H4 (cell line): ENCODE measurements around the gene YJEFN3. TPM values are rescaled to one million over a fixed set of nuclear protein-coding genes. Genes with fewer than 3 reads are reported as not detected.

Experiments used
- DNase-seq: peaks from one replicate; pipeline ENCODE4 v3.0.0-alpha.2; 2015; ENCODE audit warnings: low spot score
- total RNA-seq: library from RNA; depleted of rRNA; stranded (reverse); fragments of >200 nt; shearing (Covaris generic); gene quantifications from 2 replicates; pipeline ENCODE4 v1.2.3, GENCODE V29; 2014

The YJEFN3 gene
- total RNA-seq, 1 experiment from 2014 or later, result 0.10 TPM

DNA sequence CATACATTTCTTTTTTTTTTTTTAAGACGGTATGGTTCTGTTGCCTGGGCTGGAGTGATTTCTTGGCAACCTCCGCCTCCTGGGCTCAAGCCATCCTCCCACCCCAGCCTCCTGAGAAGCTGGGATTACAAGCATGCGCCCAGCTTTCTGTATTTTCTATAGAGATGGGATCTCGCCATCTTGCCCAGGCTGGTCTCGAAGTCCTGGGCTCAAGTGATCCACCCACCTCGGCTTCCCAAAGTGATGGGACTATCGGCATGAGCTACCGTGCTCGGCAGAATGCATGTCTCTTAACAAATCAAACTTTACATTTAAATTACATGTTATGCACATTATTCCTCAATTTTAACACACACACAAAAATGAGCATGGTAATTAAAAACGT lies 11.5 kb upstream of the YJEFN3 start:
- DNase-seq, result no peak

DNA sequence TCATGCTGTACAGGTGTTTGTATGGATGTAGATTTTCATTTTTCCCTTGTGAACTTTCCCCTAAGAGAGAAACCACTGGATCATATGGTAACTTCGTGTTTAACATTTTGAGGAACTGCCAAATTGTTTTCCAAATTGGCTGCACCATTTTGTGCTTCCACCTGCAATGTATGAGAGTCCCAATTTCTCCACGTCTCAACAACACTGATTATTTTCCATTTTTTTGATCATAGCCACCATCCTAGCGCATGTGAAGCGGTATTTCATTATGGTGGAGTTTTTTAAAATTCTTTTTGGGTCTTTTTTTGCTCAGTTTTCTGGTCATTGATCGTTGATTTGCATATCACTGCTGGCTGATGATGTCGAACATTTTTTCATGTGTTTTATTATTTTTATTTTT lies 7.7 kb upstream of the YJEFN3 start:
- DNase-seq, result no peak

DNA sequence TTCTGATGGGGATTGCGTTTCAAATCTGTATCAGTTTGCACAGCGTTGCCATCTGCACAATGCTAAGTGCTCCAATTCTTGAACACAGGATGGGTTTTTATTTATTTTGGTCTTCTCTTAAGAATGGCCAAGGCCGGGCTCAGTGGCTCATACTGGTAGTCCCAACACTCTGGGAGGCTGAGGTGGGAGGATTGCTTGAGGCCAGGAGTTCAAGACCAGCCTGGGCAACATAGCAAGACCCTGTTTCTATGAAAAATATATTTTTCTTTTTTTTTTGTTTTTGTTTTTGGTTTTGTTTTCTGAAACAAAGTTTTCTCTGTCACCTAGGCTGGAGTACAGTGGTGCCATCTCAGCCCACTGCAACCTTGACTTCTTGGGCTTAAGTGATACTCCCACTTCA lies 5.5 kb upstream of the YJEFN3 start:
- DNase-seq, result no peak

DNA sequence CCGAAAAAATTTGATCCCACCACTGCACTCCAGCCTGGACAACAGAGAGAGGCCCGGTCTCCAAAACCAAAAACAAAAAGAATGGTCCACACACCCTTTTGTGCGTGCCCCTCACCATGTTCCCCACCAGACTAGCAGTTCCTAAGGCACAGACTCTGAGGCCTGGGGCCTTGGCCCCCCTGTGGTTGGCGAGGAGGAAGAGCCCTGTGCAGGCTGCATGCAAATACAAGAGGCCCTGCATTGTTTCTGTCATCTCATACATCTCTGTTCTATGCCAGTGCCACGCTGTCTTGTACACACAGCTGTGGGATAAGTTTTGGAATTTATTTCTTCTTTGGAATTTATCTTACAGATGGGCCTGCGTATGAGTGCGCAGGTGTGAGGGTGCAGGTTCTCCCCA lies 4.7 kb upstream of the YJEFN3 start:
- no peak for DNase-seq

DNA sequence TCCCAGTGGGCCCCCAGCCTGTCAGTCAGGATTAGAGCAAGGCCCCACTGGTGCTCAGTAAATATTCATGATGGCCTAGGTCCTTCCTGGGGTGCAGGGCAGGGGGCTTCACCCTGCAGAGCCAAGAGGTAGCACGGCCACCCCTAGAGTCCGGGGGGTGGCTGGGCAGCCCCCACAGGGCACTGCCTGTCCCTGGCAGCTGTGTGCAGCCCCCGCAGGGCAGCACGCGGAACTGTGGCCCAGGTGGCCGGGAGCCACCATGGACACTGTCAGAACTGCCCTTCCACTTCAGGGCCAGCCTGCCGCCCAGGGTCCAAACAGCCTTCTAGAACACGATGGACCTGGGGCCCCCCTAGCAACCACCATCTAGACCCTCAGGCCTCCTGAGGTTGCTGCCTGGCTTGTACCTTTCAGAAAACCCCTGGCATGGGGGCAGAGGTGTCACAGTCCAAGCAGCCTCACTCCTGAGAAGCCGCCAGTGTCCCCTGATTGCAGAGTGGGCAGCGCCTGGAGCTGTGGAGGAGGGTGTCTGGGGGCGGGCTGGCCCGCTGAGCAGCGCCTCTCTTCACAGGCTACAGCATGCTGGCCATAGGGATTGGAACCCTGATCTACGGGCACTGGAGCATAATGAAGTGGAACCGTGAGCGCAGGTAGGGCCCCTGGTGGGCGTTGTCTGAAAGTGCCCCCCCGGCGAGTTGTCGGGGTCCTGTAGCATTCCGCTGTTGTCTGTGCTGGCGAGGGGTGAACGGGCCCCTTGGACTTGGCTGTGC lies 2.9 kb upstream of the YJEFN3 start:
- DNase-seq, result no peak

DNA sequence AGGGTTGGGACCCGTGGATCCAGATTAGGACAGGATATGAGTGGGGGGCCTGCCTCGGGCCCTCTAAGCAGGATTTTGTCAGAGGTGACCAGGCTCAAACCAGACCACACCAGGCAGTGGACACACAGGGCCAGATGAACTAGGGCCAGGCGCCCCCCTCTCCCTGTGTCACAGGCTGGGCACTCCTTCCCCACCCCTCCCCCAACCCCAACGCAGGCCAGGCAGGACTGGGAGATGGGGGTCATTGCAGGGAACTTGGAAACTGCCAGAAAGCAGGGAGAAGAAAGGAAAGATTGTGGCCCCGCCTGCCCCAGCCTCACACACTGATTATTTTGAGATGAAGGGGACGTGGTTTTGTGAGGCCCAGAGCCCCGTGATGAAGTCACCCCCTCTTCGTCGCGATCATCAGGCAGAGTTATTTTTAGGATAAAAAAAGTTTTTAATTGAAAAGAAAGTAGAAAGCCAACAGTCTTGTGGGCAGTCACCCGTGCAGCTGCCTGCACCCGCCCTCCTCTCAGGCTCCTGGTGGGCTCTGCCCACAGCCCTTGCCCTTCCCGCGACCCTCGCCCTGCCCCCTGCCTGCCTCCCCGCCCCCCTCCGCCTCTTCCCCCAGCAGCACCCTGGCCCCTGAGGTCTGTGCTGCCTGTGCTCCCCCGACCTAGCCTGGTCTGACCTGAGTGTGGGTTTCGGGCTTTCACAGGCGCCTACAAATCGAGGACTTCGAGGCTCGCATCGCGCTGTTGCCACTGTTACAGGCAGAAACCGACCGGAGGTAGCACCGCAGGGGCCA lies 1.9 kb upstream of the YJEFN3 start:
- DNase-seq, result no peak

DNA sequence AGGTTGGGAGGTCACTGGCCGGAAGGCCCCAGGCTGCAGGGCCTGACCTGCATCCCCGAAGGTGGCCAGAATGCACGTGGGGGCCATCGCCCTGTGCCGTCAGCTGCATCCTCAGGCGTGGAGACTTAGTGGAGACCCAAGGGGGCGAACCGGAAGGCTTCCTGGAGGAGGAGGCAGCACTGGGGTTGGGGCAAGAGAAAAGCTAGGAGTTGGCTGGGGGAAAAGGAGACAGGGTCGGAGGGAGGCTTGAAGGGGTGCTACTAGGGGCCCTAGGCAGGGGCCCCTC lies 1.4 kb upstream of the YJEFN3 start:
- no peak for DNase-seq

DNA sequence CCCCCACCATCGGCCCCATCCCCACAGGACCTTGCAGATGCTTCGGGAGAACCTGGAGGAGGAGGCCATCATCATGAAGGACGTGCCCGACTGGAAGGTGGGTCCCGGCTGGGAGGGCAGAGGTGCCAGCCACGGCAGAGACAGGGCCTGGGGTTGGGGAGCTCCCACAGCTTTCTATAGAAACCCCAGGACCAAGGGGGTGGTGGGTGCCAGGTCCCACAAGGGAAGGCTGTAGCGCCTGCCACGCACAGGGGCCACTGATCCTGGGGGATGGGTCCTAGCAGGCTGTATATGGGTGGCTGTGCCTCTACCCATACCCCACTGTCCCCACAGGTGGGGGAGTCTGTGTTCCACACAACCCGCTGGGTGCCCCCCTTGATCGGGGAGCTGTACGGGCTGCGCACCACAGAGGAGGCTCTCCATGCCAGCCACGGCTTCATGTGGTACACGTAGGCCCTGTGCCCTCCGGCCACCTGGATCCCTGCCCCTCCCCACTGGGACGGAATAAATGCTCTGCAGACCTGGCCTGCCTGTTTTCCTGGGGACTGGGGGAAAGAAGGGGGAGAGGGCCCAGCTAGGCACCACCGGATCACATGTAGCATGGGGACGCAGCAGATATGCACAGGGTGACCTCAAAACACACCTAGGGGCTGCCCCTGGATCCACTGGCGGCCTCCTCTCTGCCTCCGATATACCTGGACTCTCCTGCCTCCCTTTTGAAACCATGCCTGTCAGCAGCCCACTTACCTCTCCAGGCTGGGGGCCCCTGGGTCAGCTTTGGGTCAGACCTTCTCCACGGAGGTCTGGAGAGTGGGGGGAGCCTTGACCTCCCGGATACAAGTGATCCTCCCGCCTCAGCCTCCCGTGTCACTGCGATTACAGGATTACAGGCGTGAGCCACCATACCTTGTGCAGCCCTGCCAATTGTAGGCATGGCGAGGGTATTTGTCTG lies 761 bp upstream of the YJEFN3 start:
- no peak for DNase-seq

DNA sequence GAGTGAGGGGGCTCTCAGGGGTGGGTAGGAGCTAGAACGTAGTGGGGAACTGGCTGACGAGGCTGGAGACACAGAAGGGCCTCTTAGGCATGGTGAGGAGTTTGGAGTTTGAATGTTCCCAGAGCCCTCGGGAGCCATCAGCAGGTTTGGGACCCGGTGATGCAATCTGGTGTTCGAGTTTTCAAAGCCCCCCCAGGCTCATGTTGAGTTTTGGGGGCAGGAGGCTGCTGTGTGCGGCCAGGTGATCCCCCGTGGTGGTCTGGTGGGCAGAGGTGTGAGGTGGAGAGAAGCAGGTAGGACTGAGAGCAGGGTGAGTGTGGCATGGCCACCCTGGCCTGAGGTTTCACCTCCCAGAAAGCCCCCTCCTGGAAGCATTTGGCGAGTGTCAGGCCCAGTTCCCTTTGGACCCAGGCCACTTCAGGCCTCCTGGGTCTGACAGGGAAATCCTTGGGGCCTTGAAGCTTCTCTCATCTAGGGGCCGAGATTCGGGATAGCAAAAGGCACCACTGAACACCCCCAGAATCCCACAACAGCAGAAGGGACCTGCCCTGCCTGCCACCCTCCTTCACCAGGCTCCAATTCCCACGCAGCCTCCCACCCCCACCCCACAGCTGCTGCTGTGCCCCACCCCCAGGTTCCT lies 1.2 kb downstream of the YJEFN3 start:
- DNase-seq, result no peak

DNA sequence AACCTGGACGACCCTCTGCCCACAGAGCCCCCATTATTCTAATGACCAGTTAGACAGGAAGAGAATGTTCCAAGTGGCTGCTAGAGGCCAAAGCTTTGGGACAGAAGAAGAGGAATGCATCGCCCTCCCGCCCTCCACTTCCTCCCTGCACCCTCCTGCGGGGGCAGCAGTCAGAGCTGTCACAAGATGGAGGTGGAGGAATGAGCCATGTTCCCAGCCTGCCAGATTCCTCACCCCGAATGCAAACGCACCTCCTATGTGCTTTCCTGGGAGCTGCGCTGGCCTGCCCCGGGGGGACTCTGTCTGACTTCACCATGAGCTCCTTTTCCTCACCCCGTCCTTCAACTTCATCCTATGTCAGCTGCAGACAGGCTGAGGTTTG lies 1.7 kb downstream of the YJEFN3 start:
- no peak for DNase-seq

DNA sequence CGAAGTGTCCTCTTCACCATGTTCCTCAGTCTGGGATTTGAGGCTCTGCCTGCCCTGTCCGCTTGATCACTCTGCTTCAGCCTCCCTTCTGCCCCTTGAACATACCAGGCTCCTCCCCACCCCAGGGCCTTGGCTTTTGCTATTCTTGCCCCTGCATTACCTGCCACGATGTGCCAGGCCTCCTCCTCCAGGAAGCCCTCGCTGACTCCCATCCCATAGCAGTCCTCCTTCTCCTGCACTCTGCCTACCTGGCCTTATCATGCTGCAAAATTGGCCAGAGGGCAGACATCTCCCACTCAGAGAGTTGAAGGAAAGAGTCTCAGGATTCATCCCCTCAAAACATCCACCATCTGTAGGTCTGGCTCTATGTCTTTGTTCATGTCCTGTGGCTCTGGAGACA lies 2.2 kb downstream of the YJEFN3 start:
- no peak for DNase-seq

DNA sequence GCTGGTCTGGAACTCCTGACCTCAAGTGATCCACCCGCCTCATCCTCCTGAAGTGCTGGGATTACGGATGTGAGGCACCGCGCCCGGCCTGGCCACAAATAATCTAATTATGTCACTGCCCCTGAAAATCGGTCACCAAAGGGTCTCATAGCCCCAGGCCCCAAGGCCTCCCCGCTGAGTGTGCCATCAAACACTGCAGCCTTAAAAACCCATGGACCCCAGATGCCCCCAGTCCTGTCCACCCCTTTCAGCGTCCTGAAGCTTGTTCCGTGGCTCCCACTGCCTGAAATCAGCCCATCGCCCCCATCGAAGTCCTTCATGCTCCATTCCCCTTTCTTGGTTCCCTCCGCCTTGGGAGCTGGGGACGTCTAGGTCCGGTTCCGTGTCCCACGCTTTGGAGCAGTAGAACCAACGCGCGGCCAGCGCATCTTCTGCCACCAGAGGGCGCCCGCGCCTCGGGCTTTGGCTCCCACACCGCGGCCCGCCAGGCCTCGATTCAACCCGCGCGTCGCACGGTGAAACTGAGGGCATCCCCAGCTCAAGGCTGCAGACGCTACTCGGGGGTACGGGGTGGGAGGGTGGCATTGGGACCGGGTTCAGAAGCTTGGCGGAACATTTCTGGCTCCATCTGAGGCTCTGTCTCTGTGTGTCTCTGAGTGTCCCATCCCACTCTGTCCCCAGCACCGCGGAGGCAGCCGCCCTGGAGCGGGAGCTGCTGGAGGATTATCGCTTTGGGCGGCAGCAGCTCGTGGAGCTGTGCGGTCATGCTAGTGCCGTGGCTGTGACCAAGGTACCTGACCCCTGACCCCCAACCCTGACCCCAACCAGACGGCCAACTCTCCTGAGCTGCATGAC lies 3.5 kb downstream of the YJEFN3 start:
- DNase-seq, result no peak

DNA sequence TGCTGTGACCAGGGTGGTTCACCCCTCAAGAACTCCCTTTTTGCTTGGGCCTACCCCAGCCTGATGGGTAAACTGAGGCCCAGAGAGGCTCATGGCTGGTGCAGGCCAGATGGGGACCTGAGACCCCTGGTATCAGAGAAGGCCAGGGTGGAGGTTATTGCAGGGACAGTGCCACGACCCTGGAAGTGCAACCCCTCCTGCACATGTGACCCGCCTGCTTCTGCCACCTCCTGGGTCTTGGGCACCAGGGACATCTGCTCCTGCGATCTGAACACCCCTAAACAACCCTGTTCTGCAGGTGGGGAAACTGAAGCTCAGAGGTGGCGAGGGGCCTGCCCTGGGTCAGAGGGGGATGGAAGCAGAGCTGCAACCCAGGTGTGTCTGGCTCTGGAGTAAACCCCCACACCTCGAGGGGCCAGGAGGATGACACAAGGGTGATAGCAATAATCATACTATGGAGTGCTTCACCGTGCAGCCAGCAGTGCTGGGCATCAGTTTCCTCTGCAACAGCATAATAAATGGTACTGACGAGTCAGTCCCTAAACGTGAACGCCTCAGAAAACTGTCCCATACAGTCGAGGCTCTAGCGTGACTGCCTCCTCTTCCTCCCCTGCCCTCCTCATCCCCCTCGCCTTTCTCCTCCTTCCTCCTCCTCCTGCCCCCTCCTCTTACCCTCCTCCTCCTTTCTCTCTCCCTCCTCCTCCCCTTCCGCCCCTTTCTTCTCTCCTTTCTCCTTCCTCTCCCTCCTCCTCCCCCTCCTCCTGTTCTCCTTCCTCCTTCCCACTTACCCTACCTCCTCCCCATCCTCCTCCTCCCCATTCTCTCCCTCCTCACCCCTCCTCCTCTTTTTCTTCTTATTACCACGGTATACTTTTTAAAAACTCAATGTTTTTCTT lies 4.3 kb downstream of the YJEFN3 start:
- DNase-seq, result no peak

DNA sequence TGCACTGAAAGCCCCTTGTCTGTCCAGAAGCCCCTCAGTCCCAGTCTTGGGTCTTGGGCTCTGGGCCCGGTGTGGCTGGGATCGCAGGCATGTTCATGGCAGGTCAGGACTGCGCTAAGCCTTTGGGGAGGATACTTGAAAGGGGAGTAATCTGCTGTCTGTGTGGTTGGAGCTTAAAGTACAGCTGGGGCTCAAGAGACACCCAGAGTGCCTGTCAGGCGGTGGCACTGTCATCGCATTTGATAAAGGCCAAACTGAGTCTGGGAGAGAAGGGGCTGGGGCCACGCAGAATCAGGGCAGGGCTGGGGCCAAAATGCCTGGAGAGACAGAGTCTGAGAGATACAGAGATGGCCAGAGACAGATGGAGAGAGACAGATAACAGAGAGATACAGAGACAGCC lies 5.1 kb downstream of the YJEFN3 start:
- DNase-seq, result no peak

DNA sequence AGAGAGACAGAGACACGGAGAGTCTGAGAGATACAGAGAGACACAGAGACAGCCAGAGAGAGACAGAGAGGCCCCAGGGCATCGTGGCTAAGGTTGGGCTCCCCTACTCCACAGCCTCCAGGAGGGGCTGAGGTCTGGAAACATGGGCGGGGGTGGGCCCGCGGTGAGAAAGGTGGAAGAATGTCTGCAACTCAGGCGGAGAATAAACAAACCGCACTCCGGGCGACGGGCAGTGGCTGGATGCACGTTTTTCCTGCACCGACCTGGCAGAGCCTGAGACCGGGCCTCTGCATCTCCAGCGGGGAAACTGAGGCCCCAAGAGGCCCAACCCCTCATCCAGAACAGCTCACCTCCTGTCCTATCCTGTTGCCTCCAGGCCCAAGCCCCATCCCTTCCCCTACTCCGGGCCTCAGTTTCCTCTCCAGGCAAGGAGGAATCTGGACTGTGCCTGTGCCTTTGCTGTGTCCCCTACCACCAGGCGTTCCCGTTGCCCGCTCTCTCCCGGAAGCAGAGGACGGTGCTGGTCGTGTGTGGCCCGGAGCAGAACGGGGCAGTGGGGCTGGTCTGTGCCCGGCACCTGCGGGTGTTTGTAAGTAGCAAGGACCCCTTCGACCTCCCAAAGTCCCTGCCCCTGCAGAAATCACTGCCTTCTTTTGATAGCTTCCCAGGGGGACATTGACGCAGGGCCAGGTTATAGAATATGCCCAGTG lies 6.0 kb downstream of the YJEFN3 start:
- no peak for DNase-seq

DNA sequence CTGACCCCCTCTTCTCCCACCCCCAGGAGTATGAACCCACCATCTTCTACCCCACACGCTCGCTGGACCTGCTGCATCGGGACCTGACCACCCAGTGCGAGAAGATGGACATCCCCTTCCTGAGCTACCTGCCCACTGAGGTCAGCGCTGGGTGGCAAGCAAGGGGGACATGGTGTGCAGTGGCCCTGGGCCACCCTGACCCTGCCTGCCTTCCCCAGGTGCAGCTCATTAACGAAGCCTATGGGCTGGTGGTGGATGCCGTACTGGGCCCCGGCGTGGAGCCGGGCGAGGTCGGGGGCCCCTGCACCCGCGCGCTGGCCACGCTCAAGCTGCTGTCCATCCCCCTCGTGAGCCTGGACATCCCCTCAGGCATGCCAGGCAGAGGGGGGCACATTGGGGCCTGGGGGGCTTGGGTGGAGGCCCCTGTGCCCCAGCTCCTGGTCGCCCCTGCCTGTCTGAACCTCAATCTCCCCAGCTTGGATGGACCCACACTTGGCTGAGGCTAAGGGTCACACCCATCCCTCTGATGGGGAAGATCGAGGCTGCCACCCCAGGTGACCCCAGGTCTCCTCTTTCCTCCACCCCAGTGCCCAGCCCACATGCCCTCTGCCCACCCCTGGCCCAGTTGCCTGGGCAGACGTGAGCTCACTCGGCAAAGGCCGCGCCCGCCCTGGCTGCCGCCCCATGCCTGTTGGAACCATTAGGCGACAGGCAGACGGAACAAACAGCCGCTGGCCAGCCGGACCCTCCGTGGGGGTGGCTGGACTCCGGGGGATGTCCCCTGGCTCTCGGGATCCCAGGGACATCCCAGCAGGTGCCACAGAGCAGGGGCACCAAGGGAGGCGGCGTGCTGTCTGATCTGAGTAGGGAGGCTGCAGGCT lies 6.8 kb downstream of the YJEFN3 start:
- DNase-seq, result no peak

DNA sequence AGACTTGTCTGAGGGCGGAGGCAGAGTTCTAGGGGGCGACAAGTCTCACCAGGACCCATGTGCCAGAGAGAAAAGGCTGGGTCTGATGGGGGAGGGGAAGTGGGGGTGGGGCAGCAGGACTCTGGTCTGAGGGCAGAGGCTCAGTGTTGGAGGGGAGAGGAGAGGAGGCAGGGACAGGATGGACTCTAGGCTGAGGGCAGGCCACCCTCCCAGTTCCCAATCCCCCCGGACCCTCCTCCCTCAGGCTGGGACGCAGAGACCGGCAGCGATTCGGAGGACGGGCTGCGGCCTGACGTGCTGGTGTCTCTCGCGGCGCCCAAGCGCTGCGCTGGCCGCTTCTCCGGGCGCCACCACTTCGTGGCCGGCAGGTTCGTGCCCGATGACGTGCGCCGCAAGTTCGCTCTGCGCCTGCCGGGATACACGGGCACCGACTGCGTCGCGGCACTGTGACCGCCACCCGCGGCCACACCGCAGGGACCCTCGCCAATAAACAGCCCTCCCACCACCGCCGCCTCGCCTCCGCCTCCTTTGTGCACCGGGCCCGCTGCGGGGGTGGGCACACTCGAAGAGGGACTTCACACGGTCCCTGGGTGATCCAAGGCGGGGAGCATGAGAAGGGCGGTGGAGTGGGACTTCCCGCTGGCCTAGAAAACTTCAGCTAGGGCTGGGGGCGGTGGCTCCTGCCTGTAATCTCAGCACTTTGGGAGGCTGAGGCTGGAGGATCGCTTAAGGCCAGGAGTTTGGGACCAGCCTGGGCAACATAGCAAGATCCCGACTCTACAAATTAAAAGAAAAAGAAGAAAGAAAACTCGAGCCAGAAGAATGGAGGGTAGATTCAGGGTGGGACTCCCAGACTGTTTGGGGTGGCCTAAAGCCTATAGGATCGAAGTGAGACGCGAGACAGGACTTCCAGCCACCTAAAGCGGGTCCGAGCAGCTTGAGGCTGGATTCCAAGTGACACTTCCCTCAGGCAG lies 8.7 kb downstream of the YJEFN3 start:
- no peak for DNase-seq
